Endothelial cell (in vitro differentiated cells): ENCODE measurements around the gene DYSF. TPM values are rescaled to one million over a fixed set of nuclear protein-coding genes. Genes with fewer than 3 reads are reported as not detected.

Experiments used
- DNase-seq: peaks from one replicate; pipeline ENCODE4 v3.0.0; 2021; ENCODE audit warnings: low spot score
- H3K27ac Mint-ChIP-seq: one replicate; pipeline ENCODE4 v1.8.0; 2021; ENCODE audit warnings: mixed read lengths, inconsistent platforms; ENCODE audit not compliant: unreplicated experiment
- H3K27me3 Mint-ChIP-seq: one replicate; pipeline ENCODE4 v1.8.0; 2021; ENCODE audit warnings: mild to moderate bottlenecking, moderate library complexity, mixed read lengths, inconsistent platforms; ENCODE audit not compliant: unreplicated experiment
- H3K36me3 Mint-ChIP-seq: one replicate; pipeline ENCODE4 v1.8.0; 2021; ENCODE audit warnings: mild to moderate bottlenecking, low read depth, mixed read lengths, inconsistent platforms; ENCODE audit not compliant: unreplicated experiment
- H3K4me1 Mint-ChIP-seq: one replicate; pipeline ENCODE4 v1.8.0; 2021; ENCODE audit warnings: mild to moderate bottlenecking, mixed read lengths, inconsistent platforms; ENCODE audit not compliant: unreplicated experiment
- H3K4me3 Mint-ChIP-seq: one replicate; pipeline ENCODE4 v1.8.0; 2021; ENCODE audit warnings: mild to moderate bottlenecking, mixed read lengths, inconsistent platforms; ENCODE audit not compliant: unreplicated experiment
- H3K9me3 Mint-ChIP-seq: one replicate; pipeline ENCODE4 v1.8.0; 2021; ENCODE audit warnings: mixed read lengths, inconsistent platforms; ENCODE audit not compliant: unreplicated experiment
- total RNA-seq: library from RNA; stranded (reverse); fragmentation: NEBNext Ultra II Directional; extraction: Animal tissue kit (Norgen Biotek cat#: 25700); gene quantifications from one replicate; pipeline ENCODE4 v1.2.1, GENCODE V29; 2021; ENCODE audit not compliant: unreplicated experiment
- TF ChIP-seq, protein P1 (sequence below): fragments of 200-600 bp; sonication (generic); IDR thresholded peaks from one replicate; pipeline ENCODE4 v1.5.0; 2021; ENCODE audit warnings: antibody characterized with exemption; ENCODE audit not compliant: unreplicated experiment

DYSF gene
- total RNA-seq, 1 donor from 2014 or later, result 566 TPM

DNA sequence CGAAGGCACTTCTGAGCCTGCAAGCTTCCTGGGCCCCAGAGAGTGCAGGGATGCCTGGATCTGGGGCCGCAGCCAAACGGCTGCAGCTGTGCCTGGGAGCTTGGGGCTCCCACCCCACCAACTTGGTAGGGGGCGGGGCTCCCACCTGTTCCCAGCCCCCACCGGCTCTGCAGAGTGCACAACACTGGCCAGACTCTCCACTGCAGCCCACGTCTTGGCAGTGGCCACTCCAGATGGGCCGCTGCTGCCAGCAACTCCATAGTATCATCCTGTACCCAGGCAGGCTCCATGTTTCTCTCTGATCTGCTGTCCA is 9.9 kb downstream of the DYSF start:
- Mint-ChIP-seq H3K4me1 (peaks cover 49% of the 10 kb centered on the region), H3K27me3 (peaks cover 20% of the 10 kb centered on the region), H3K9me3 (no peaks in the 10 kb centered on the region), H3K36me3 (peaks cover 34% of the 10 kb centered on the region), H3K4me3 (no peak overlapping the region), H3K27ac (no peak overlapping the region)
- TF ChIP-seq, protein P1, sequence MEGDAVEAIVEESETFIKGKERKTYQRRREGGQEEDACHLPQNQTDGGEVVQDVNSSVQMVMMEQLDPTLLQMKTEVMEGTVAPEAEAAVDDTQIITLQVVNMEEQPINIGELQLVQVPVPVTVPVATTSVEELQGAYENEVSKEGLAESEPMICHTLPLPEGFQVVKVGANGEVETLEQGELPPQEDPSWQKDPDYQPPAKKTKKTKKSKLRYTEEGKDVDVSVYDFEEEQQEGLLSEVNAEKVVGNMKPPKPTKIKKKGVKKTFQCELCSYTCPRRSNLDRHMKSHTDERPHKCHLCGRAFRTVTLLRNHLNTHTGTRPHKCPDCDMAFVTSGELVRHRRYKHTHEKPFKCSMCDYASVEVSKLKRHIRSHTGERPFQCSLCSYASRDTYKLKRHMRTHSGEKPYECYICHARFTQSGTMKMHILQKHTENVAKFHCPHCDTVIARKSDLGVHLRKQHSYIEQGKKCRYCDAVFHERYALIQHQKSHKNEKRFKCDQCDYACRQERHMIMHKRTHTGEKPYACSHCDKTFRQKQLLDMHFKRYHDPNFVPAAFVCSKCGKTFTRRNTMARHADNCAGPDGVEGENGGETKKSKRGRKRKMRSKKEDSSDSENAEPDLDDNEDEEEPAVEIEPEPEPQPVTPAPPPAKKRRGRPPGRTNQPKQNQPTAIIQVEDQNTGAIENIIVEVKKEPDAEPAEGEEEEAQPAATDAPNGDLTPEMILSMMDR, result no peak
- DNase-seq, result no peak

DNA sequence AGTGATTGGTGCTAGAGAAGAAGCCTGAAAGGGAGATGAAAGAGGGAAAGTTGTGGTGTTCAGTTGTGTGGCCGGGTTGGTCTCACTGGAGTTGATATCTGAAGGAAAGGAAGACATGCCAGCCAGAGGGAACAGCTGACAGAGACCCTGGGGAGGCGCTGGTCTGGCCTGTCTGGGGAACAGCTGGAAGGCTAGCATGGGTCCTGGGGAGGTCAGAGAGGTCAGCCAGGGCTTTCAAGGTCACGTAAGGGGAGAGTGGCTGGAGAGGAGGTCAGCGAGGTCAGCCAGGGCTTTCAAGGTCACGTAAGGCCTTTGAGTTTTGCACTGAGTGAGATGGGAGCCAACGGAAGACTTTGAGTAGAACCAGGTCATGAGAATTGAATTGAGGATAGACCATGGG is 11.0 kb downstream of the DYSF start:
- Mint-ChIP-seq H3K9me3 (no peaks in the 10 kb centered on the region), H3K27ac (no peak overlapping the region), H3K27me3 (peaks cover 24% of the 10 kb centered on the region), H3K4me3 (no peak overlapping the region), H3K36me3 (peaks cover 33% of the 10 kb centered on the region), H3K4me1 (peaks cover 49% of the 10 kb centered on the region)
- TF ChIP-seq, protein P1, result no peak
- no peak for DNase-seq

DNA sequence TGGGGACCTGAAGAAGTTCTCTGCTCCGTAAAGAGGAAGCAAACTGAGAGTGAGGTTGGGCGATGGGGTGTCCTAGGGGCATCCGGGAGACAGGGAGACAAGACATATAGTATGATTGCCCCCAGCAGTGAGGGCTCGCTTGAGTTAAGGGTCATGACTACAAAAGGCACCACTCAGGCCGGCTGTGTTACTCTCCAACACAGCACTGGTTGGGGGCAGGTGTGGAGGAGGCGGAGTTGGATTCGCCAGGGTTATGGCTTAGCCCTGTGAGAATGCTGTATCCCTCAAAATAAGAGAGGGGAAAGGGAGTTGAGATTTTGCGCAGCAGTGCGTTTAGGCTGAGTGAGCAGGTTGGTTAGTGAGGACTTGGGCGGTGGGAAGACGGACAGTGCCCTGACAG is 12.0 kb downstream of the DYSF start:
- peaks cover 20% of the 10 kb centered on the region for H3K27me3 Mint-ChIP-seq
- no peak for DNase-seq
- peaks cover 36% of the 10 kb centered on the region for H3K36me3 Mint-ChIP-seq

DNA sequence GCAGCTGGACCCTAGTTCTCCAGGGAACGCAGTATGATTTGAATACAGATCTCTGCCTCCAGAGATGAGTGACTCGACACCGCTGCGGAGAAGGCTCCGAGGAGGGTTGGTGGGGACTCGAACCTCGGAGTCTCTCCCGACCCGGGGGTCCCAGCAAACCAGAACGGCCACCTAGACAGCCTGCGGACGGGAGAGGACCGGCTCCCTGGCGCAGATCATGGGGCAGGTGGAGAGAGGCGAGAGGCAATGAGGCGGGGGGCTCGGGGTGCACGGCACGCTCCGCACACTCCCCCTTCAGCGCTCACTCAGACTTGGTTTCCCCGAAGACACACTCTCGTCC is 12.6 kb downstream of the DYSF start:
- TF ChIP-seq, protein P1, result no peak
- peaks cover 44% of the 10 kb centered on the region for H3K4me1 Mint-ChIP-seq
- peaks cover 15% of the 10 kb centered on the region for H3K27me3 Mint-ChIP-seq
- H3K9me3 Mint-ChIP-seq, result no peaks in the 10 kb centered on the region
- H3K4me3 Mint-ChIP-seq, result no peak overlapping the region
- H3K27ac Mint-ChIP-seq, result no peak overlapping the region
- DNase-seq, result no peak
- peaks cover 39% of the 10 kb centered on the region for H3K36me3 Mint-ChIP-seq

More for the DNA sequence above, 12.0 kb downstream of the DYSF start:
- H3K9me3 Mint-ChIP-seq, result no peaks in the 10 kb centered on the region
- H3K27ac Mint-ChIP-seq, result no peak overlapping the region
- TF ChIP-seq, protein P1, result no peak
- peaks cover 48% of the 10 kb centered on the region for H3K4me1 Mint-ChIP-seq
- no peak overlapping the region for H3K4me3 Mint-ChIP-seq

DNA sequence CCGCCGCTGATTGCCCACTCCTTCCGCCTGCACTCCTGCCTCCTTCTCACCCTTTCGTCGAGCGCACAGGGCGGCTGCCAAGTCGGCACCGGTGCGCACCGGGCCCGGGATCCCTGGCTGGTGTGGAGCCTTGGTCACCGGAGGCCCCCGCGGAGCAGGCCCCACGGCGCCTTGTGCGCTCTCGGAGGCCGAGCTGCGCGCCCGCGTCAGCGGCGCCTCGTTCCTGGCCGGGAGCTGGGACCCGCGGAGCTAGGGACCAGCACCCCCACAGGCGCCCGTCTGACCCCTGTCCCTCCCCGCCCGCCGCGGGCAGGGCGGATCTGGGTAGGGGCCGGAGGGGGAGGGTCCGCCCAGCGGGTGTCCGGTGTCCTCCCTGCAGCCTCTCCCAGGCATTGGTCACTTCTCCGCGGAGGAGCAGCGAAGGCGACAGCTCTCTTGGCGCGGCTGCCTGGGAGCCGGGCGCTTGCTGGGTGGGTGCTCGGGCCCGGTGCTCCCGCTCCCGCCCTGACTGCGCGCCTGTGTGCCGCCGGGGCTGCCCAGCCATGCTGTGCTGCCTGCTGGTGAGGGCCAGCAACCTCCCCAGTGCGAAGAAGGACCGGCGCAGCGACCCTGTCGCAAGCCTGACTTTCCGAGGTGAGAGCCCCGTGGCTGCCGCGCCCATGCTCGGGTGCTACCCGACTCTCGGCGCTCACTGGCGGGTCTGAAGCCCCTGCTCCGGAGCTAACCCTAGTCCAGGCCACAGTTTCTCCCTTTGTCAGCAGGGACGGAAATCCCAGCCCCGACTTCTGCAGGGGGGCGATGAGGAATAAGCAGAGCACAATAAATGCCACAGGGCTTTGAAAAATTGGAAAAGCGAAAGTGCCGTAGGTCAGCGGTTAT is 13.2 kb downstream of the DYSF start:
- Mint-ChIP-seq H3K9me3 (no peaks in the 10 kb centered on the region), H3K27ac (peak overlapping the region; percentile 94), H3K4me3 (peak overlapping the region; percentile 99), H3K27me3 (peaks cover 10% of the 10 kb centered on the region), H3K4me1 (peaks cover 41% of the 10 kb centered on the region), H3K36me3 (peaks cover 38% of the 10 kb centered on the region)
- TF ChIP-seq, protein P1, result no peak
- peak; percentile 66 for DNase-seq
